ENCODE measurements around the gene DPP9.
"Not testable (repeated sequence)": the region's sequence is repeated elsewhere in the genome, so short reads cannot be mapped to it uniquely, and the experiment has no call there.

Gene DPP9
- 109 to 140 (median 128) reads per million in 4 experiments for total RNA-seq

GRCh38 chr19:4723595-4724514, at the start of gene DPP9:
DPP9 (minus strand) TSS chr19:4723842; CDS start chr19:4719906, 3,936 bp downstream.
- DNase-seq: peak; percentile 94

GRCh38 chr19:4773047-4773640, 49.5 kb upstream of the DPP9 start:
- no peak for DNase-seq

GRCh38 chr19:4772566-4772965, 48.9 kb upstream of the DPP9 start:
- DNase-seq: no peak

GRCh38 chr19:4768934-4769777, 45.5 kb upstream of the DPP9 start:
- DNase-seq: peak; percentile 74

- DNase-seq: no peak
Measured at GRCh38 chr19:4764393-4764660, 40.7 kb upstream of the DPP9 start.

GRCh38 chr19:4763021-4763420, 39.4 kb upstream of the DPP9 start:
- no peak for DNase-seq

- DNase-seq: no peak
Measured at GRCh38 chr19:4760285-4760650, 36.6 kb upstream of the DPP9 start.

- peak; percentile 15 for DNase-seq
Measured at GRCh38 chr19:4759388-4760284, 36.0 kb upstream of the DPP9 start.

- no peak for DNase-seq
Measured at GRCh38 chr19:4758659-4759058, 35.0 kb upstream of the DPP9 start.

GRCh38 chr19:4758082-4758481, 34.4 kb upstream of the DPP9 start:
- DNase-seq: no peak

- no peak for DNase-seq
Measured at GRCh38 chr19:4755459-4755858, 31.8 kb upstream of the DPP9 start.

- no peak for DNase-seq
Measured at GRCh38 chr19:4754248-4754647, 30.6 kb upstream of the DPP9 start.

- DNase-seq: no peak
Measured at GRCh38 chr19:4749870-4750590, 26.4 kb upstream of the DPP9 start.

GRCh38 chr19:4748589-4748988, 24.9 kb upstream of the DPP9 start:
- DNase-seq: no peak

GRCh38 chr19:4748185-4748584, 24.5 kb upstream of the DPP9 start:
- no peak for DNase-seq

- DNase-seq: no peak
Measured at GRCh38 chr19:4745986-4746385, 22.3 kb upstream of the DPP9 start.

GRCh38 chr19:4745175-4745574, 21.5 kb upstream of the DPP9 start:
- not testable (repeated sequence) for DNase-seq

GRCh38 chr19:4744451-4745174, 21.0 kb upstream of the DPP9 start:
- no peak for DNase-seq

GRCh38 chr19:4742723-4743646, 19.3 kb upstream of the DPP9 start:
- no peak for DNase-seq

- DNase-seq: no peak
Measured at GRCh38 chr19:4740092-4740491, 16.4 kb upstream of the DPP9 start.
